HPDE6-E6E7 (cell line): Measurements from ENCODE around the gene ME3.

Experiments
- DNase-seq: peaks from one replicate; pipeline ENCODE4 v3.0.0; 2011; ENCODE audit warnings: missing footprints; ENCODE audit errors: extremely low spot score

ME3 gene

DNA sequence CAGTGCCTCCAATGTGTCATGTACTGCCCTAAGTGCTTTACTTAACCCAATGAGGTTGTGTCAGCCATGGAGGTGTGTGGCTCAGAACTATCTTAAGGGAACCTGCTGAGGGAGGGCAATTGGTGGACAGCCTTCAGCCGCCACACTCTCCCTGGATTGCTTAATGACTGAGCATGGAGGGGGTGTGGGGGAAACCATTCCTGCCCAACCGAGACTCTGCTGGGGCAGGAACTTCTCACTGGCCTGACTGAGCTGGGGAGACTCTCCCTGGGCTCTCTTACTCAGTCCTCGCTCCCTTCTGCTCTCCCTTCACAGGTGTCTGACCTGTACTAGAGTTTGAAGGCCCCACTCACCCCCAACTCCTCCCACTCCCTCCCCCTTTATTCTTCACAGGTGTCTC lies 183.0 kb downstream of the ME3 start:
- no peak for DNase-seq

- no peak for DNase-seq
These were observed 183.9 kb downstream of the ME3 start for GRCh38 chr11:86488553-86488952.

DNA sequence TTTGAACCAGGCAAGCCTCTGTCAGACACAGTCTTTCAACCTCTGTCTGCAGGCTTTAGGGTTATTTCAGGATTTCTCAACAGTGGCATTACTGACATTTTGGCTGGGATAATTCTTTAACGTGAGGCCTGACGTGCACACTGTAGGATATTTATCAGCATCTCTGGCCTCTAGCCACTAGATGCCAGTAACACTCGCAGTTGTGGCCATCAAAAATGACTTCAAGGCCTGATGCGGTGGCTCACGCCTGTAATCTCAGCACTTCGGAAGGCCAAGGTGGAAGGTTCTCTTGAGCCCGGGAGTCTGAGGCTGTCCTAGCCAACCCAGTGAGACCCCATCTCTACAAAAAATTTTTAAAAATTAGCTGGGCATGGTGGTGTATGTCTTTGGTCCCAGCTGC lies 184.7 kb downstream of the ME3 start:
- no peak for DNase-seq

DNA sequence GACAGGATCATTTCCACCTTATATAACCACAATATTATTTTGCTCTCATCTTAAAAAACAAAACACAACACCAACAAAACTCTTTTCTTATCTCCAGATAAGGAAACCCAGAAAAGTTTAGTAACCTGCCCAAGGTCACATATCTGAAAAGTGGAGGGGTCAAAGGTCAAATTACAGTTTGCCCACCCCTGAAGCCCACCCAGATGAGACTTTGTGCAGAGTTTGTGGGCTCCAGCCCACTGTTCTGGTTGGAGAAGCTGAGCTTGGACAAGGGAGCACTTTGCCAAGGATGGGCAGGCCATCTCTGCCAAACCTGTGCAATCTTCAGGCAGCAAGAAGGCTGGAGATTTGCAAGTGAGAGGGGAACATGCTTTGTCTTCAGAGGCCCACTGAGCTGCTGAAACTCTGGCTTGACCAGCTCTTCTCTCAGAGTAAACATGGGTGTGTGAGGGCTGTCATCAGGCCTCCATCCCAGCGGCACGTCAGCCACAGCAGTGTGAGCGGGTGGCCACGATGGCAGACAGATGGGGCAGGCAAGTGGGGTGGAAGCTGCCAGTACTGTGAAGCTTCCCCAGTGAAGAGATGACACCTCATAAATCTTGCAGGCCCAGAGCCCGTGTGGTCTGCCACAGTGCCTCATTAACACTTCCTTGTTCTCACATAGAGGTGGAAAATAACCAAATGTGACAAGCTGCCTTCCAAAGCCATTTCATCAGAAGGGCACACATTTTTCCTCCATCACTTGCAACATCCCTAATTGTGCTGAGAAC lies 186.0 kb downstream of the ME3 start:
- no peak for DNase-seq

- DNase-seq = no peak
These were observed 187.6 kb downstream of the ME3 start for GRCh38 chr11:86484795-86485166.

- DNase-seq = peak; percentile 56
These were observed 188.2 kb downstream of the ME3 start for GRCh38 chr11:86483940-86484794.

DNA sequence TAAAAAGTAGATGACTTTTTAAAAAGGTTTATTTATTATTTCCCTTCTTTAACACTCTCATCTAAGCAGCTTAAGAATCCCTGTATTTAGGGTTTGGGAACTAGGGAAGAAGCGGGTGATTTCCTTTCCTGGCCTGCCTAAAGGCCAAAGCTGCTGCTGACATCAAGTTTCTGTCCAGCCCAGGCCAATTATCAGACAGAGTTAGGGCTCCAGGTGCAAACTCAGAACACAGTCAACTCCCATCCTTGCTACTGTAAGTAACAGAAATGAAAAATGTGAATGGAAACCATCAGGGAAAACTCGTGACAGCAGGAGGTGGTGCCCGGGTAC lies 188.8 kb downstream of the ME3 start:
- DNase-seq = no peak

- DNase-seq = no peak
These were observed 189.7 kb downstream of the ME3 start for GRCh38 chr11:86482692-86483091.

DNA sequence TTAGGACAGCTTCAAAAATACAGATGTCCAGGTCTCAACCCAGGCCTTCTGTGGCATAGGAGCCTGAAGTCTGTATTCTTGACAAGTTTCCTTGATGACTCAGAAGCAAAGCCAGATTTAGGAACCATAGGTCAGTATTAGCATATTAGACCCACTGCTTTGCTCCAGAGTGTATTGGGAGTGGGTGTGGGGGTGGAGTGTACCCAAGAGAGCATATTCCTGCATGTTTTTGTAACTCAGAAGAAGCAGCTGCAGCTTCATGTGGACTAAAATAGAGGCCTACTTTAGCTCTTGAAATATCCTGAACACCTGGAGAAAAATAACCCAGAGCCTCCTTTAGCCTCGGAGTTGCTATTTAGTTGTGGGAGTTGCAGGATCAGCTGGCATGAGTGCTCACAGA lies 191.0 kb downstream of the ME3 start:
- no peak for DNase-seq

- DNase-seq = no peak
These were observed 194.1 kb downstream of the ME3 start for GRCh38 chr11:86478348-86478747.

- no peak for DNase-seq
These were observed 194.8 kb downstream of the ME3 start for GRCh38 chr11:86477495-86478155.

DNA sequence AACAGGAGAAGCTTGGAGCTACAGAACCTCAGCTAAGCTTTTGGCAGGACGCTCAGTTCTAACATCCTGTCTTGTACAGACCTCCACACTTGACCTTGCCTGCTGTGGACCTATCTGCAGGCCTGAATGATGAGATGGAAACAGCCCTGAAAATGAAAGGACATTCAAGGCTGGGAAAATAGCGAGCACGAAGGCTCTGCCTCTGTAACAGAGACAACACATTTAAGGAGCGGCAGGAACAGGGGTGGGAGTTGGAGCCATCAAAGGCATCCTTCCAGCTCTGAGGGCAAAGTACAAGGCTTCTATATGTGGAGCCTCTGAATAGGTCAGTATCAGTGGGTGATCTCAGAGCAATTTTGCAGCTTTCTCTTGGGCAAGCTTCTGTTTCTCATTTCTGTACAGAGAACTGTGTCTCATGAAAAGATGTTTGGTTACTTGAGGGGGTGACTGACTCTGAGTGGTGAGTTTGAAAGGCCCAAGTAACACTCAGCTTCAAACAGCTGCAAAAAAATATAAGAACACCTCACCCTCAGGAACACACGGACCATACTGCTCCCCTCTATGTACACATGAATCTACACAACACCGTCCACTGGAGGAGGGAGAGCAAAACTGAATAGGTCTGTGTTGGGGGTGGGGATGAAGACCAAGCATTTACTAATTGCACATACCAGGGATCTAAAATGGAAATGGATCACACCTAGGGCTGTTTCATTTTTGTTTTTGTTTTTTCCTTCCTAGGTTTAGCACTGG lies 196.1 kb downstream of the ME3 start:
- DNase-seq = no peak

DNA sequence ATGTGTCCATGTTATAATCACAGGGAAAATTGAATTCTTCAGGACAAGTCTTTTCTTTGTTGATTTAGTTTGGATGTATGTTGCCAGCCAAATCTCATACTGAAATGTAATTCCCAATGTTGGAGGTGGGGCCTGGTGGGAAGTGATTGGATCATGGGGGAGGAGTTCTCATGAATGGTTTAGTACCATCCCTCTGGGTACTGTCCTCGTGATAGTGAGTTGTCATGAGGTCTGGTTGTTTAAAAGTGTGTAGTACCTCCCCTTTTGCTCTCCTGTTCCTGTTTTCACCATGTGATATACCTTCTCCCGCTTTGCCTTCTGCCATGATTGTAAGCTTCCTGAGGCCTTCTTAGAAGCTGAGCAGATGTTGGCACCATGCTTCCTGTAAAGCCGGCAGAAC lies 197.4 kb downstream of the ME3 start:
- DNase-seq = no peak

DNA sequence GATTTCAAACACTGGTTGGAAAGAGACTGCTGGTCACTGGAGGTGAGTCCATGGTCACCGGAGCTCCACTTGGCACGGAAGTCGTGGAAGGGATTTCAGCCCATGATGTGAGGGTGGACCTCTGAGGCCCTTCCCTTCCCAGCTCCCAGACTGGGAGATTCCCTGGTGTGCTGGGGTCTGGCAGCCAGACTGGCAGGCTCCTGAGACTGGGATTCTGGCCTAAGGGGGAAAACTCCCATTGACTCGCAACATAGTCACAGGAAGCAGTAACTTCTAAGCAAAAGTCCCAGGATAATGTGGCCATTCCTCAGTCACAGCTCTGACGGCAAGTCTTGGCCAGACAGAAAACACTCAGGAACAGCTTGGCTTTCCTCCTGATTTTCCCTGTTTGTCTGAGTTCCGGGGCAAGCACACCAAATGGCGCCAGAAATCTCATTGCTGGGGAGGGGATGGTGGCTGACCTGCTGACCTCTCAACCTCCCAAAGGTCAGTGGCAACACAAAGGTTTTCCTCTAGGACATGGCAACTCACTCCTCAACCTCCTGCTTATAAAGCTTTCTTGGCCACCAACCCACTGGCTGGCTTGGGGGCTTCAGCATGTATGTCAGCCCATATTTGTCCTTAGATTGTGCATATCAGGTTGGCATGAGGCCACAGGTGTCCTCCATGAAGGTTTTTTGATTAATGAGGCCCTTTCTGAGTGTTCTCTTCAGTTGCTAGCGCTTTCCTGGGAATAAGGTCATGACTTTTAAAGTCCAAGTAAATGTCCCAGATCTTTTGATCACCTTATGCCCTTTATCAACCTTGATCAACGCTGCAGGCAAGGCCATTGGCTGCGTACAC lies 198.2 kb downstream of the ME3 start:
- DNase-seq = no peak

- DNase-seq = no peak
These were observed 202.7 kb downstream of the ME3 start for GRCh38 chr11:86469491-86470388.

GRCh38 chr11:86468169-86468568 lies 204.2 kb downstream of the ME3 start:
- no peak for DNase-seq

- DNase-seq = no peak
These were observed 207.8 kb downstream of the ME3 start for GRCh38 chr11:86464509-86465221.

GRCh38 chr11:86463955-86464354 lies 208.5 kb downstream of the ME3 start:
- no peak for DNase-seq

DNA sequence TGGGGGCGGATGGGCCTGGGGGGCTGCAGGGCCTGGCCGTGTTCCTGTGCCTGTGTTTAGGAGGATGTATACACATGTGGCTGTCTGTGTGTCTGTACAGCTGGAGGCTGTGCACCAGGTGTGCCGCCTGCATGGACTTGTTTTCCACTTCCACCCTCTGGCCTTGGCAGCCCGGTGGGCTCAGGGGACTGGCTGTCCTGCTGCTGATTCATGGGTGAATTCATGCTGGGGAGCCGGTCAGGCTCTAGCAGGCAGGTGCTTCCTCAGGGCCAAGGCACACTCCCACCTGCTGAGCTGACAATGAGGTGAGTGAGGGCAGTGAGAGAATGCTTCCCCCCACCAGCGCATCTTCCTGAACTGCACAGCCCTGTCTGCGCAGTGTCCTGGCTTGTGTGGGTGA lies 209.3 kb downstream of the ME3 start:
- DNase-seq = peak; percentile 37
